22Rv1 (cell line): ENCODE data around the gene IL18R1.

Experiments
- ZFX ChIP-seq: fragments of 450-650 bp; IDR thresholded peaks from 2 replicates; pipeline ENCODE4 v1.6.1; 2017; ENCODE audit warnings: antibody characterized with exemption, borderline replicate concordance
- TF ChIP-seq, protein P1 (sequence below): fragments of 450-650 bp; IDR thresholded peaks from 2 replicates; pipeline ENCODE4 v1.5.1; 2017; ENCODE audit warnings: mild to moderate bottlenecking

DNA sequence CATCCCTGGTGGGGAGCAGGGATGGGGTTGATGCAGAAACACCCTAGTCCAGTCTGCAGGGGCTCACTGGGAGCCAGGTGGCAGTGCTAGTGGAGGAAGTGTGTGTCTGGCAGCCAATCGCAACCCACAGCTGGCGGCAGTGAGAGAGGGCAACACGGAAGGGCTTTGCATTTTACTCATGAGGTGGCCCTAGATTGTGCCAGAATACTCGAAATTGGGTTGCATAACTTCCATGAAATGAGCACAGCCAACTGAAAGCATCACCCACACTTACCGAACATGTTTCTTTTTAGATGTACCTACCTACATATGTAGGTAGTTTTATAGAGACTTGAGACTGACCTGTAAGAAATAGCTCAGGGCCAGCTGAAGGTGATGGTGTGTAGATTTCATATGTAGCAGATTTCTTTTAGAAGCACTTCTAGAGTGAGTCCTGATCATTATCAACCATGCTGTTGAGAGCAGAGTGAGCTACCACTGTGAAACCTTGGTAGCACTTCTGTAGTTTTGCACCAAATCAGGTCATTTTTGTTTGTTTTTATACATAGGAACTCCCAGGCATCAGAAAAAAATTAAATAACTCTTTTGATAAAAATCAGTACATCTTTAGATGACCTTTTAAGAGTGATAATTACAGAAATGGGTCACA, 13.0 kb downstream of the IL18R1 start:
- TF ChIP-seq, protein P1, sequence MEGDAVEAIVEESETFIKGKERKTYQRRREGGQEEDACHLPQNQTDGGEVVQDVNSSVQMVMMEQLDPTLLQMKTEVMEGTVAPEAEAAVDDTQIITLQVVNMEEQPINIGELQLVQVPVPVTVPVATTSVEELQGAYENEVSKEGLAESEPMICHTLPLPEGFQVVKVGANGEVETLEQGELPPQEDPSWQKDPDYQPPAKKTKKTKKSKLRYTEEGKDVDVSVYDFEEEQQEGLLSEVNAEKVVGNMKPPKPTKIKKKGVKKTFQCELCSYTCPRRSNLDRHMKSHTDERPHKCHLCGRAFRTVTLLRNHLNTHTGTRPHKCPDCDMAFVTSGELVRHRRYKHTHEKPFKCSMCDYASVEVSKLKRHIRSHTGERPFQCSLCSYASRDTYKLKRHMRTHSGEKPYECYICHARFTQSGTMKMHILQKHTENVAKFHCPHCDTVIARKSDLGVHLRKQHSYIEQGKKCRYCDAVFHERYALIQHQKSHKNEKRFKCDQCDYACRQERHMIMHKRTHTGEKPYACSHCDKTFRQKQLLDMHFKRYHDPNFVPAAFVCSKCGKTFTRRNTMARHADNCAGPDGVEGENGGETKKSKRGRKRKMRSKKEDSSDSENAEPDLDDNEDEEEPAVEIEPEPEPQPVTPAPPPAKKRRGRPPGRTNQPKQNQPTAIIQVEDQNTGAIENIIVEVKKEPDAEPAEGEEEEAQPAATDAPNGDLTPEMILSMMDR: no peak
- no peak for TF ChIP-seq ZFX
